ENCODE results near the gene PCYOX1L.
"Not testable (repeated sequence)": the region's sequence is repeated elsewhere in the genome, so short reads cannot be mapped to it uniquely, and the experiment has no call there.

PCYOX1L gene

DNA sequence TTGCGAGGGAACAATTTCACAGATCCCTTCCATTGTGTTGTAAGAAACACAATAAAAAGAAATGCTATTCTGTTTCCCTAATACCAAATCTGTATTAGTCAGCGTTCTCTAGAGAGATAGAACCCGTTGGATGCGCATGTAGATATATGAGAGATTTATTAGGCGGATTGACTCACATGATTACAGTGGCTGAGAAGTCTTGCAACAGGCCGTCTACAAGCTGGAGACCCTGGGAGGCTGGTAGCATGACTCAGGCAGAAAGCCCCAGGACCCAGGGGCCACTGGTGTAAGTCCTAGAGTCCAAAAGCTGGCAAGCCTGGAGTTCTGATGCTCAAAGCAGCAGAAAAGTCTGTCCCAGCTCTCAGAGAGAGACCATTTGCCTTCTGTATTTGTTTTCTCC lies 39.7 kb downstream of the PCYOX1L start:
- H3K4me3 ChIP-seq (ENCODE audit: control insufficient read depth, low read depth, low read length), result no peak overlapping the region
- peak; percentile 99 for DNase-seq (ENCODE audit: low read depth)
- TF ChIP-seq, protein P1, sequence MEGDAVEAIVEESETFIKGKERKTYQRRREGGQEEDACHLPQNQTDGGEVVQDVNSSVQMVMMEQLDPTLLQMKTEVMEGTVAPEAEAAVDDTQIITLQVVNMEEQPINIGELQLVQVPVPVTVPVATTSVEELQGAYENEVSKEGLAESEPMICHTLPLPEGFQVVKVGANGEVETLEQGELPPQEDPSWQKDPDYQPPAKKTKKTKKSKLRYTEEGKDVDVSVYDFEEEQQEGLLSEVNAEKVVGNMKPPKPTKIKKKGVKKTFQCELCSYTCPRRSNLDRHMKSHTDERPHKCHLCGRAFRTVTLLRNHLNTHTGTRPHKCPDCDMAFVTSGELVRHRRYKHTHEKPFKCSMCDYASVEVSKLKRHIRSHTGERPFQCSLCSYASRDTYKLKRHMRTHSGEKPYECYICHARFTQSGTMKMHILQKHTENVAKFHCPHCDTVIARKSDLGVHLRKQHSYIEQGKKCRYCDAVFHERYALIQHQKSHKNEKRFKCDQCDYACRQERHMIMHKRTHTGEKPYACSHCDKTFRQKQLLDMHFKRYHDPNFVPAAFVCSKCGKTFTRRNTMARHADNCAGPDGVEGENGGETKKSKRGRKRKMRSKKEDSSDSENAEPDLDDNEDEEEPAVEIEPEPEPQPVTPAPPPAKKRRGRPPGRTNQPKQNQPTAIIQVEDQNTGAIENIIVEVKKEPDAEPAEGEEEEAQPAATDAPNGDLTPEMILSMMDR (conservative IDR thresholded peaks at IDR 0.05; ENCODE audit: control insufficient read depth, insufficient read depth, low read depth, low read length), result no peak

DNA sequence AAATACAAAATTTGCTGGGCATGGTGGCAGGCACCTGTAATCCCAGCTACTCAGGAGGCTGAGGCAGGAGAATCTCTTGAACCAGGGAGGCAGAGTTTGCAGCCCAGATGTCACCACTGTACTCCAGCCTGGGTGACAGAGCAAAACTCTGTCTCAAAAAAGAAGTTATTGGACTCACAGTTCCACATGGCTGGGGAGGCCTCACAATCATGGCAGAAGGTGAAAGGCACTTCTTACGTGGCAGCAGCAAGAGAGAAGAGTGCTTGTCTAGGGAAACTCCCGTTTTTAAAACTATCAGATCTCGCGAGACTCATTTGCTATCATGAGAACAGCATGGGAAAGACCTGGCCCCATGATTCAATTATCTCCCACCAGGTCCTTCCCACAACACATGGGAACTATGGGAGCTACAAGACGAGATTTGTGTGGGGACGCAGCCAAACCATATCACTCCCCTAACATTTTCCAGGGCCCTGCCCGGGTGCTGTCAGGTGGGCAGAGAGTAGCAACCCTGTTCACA lies 41.0 kb downstream of the PCYOX1L start:
- DNase-seq (ENCODE audit: low read depth); H3K4me3 ChIP-seq (ENCODE audit: control insufficient read depth, low read depth, low read length): not testable (repeated sequence)

DNA sequence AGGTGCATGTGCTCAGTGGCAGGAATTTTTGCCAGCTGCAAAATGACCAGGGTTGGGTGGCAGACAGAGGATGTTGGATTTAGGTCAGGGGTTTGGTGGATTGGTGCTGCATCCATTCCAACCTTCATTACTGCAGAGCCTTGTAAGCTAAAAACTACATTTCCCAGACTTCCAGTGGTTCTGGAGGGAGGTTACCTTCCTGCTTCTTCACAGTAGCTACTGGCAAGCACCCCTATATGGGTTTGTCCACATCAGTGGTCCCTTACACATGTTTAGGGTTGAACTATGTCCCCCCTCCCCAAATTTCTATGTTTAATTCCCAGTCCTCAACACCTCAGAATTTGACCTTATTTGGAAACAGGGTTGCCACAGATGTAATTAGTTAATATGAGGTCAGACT lies 41.9 kb downstream of the PCYOX1L start:
- TF ChIP-seq, protein P1 (conservative IDR thresholded peaks at IDR 0.05; ENCODE audit: control insufficient read depth, insufficient read depth, low read depth, low read length), result no peak
- H3K4me3 ChIP-seq (ENCODE audit: control insufficient read depth, low read depth, low read length), result no peak overlapping the region
- no peak for DNase-seq (ENCODE audit: low read depth)

DNA sequence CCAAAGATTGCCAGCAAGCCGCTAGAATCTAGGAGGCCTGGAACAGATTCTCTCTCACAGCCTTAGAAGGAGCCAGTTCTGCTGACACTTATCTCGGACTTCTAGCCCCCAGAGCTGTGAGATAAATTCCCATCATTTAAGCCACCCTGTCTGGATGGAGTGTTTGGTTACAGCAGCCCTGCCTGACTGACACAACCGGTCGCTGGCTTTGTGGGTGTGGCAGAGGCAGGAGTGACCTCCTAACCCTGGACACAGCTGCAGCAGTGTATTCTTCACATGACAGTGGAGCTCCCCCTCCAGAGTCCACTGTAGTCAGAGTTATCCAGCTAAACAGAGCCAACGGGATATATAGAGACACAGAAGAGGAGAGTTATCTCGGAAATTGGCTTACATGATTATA lies 42.5 kb downstream of the PCYOX1L start:
- H3K4me3 ChIP-seq (ENCODE audit: control insufficient read depth, low read depth, low read length), result no peak overlapping the region
- TF ChIP-seq, protein P1 (conservative IDR thresholded peaks at IDR 0.05; ENCODE audit: control insufficient read depth, insufficient read depth, low read depth, low read length), result no peak
- no peak for DNase-seq (ENCODE audit: low read depth)

DNA sequence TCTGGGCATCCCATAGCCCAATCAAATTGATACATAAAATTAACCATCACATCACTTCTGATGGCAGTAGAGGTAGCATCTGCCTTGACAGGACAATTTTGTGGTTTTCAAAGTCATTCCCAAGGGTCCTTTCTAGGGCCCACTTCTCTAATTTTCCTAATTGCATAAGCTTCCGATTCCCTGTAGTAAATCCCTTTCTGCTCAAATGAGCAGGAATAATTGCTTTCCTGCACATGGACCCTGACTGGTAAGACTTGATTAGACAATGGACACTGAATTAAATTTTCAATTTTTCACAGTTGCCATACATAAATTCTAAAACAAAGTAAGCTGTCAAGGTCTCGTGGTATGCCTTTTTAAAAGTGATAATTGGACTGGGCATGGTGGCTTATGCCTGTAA lies 43.2 kb downstream of the PCYOX1L start:
- H3K4me3 ChIP-seq (ENCODE audit: control insufficient read depth, low read depth, low read length), result no peak overlapping the region
- TF ChIP-seq, protein P1 (conservative IDR thresholded peaks at IDR 0.05; ENCODE audit: control insufficient read depth, insufficient read depth, low read depth, low read length), result no peak
- DNase-seq (ENCODE audit: low read depth), result no peak

DNA sequence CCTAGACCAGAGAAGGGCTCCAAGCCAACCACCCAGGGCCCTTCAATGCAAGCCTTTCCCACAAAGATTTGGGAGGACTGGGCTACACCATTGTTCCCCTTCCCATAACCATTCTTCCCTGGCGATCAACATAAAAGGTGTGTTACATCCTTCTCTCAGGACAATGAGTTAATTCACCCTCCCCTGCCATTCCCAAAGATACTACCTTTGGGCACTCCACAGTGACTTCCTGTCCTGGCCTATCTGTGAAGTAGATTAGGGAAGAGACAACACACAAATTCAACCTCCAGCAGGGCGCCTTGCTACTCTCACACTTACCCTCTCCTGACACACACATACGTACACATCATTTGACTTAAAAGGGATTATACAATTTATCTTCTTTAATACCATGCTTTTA lies 44.4 kb downstream of the PCYOX1L start:
- TF ChIP-seq, protein P1 (conservative IDR thresholded peaks at IDR 0.05; ENCODE audit: control insufficient read depth, insufficient read depth, low read depth, low read length), result no peak
- no peak for DNase-seq (ENCODE audit: low read depth)
- no peak overlapping the region for H3K4me3 ChIP-seq (ENCODE audit: control insufficient read depth, low read depth, low read length)

DNA sequence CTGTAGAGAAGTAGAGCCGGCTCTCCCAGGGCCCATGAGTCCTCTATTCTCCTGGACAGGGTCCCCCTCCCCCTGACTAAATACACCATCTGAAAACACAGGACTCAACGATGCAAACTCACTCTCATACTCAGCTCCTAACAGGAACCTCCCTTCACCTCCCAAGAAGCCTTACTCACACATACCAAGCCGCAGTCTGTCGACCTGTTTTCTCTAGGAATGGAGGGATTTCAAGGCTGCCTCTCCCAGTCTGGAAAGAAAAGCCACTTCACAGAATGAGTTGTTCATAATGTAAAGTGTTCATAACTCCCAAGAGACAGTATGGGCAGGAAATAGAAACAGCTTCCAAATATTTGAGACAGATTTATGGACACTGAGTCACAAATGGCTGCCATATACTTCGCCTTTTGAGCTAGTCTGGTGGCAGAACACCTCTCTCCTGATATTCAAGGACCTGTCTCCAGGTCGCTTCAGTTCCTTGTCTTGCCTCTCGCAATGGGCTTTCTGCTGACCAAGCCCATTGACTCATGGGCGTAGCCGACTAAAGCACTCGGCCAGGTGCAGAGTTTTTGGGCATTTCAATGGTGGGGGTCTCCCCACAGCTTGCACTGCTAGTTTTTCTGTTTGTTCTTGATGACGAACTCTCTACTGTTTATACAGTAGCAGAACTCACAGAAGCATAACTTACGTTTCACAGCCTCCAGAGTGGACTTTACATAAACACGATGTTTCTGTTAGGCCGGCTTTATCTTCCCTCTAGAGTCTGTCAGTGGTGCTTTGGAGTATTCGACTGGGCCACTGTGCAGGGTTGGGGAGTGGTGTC lies 46.3 kb downstream of the PCYOX1L start:
- no peak overlapping the region for H3K4me3 ChIP-seq (ENCODE audit: control insufficient read depth, low read depth, low read length)
- peak; percentile 99 for DNase-seq (ENCODE audit: low read depth)

More for the DNA sequence above, 46.3 kb downstream of the PCYOX1L start:
- TF ChIP-seq, protein P1 (conservative IDR thresholded peaks at IDR 0.05; ENCODE audit: control insufficient read depth, insufficient read depth, low read depth, low read length), result no peak
